ENCODE results near the gene PAPOLG.

- TF ChIP-seq CTCF (IDR thresholded peaks at IDR 0.05) (no peak), POLR2A (IDR thresholded peaks at IDR 0.05) (no peak)
Observed at GRCh38 chr2:60827369-60827768, 71.3 kb downstream of the PAPOLG start.
